Thyroid gland (tissue), 4 donors: ENCODE results near the gene TRIM65. TPM values are rescaled to one million over a fixed set of nuclear protein-coding genes. Genes with fewer than 3 reads are reported as not detected.
"Not testable (repeated sequence)": the region's sequence is repeated elsewhere in the genome, so short reads cannot be mapped to it uniquely, and the experiment has no call there.

ENCODE experiments used
- DNase-seq, 2 donors: peaks; one replicate each; pipeline ENCODE4 v3.0.0-alpha.2; 2019
- H3K27ac ChIP-seq, 3 donors: fragments of 200-600 bp; sonication (generic); 1 replicate in 2 of 3; 2 replicates in 1 of 3; pipeline ENCODE4 v1.5.1; 2016 to 2019; ENCODE audit warnings: mild to moderate bottlenecking in 1 of 3, moderate library complexity in 1 of 3
- H3K27me3 ChIP-seq: fragments of 200-600 bp; sonication (generic); one replicate; pipeline ENCODE4 v1.5.1; 2019
- H3K36me3 ChIP-seq, 2 donors: fragments of 200-600 bp; sonication (generic); one replicate each; pipeline ENCODE4 v1.5.1; 2016 to 2019
- H3K4me1 ChIP-seq, 2 donors: fragments of 200-600 bp; sonication (generic); one replicate each; pipeline ENCODE4 v1.5.1; 2017 to 2019
- H3K4me3 ChIP-seq, 3 donors: fragments of 200-600 bp; sonication (generic); replicated peaks in 1 of 3; 1 replicate in 2 of 3; 2 replicates in 1 of 3; pipeline ENCODE4 v1.5.1; 2016; ENCODE audit warnings: mild to moderate bottlenecking in 1 of 3
- H3K9me3 ChIP-seq: fragments of 200-600 bp; sonication (generic); one replicate; pipeline ENCODE4 v1.5.1; 2017
- POLR2A ChIP-seq, 2 donors: fragments of 450-650 bp; IDR thresholded peaks; one replicate each; pipeline ENCODE4 v1.6.1; 2017; ENCODE audit warnings: antibody characterized with exemption in 2 of 2, mild to moderate bottlenecking in 2 of 2, moderate library complexity in 1 of 2
- WGBS, 2 donors: methylation state at CpG; one replicate each; pipeline ENCODE4 v1.1.5; 2017; 5-methylcytosine and 5-hydroxymethylcytosine counted together
- intact Hi-C: fragments of 100-400 bp; cut with DNase I; formaldehyde crosslinking; loops from one replicate; pipeline ENCODE4 v1.15.1; 2023
- total RNA-seq, 4 donors: library from RNA; depleted of rRNA; stranded (reverse); fragments of >200 nt; gene quantifications; one replicate each; pipeline ENCODE4 v1.2.3, GENCODE V29; 2016
- TF ChIP-seq, protein P1 (sequence below), 6 experiments: fragments of 200-600 bp in 3 of 6; fragments of 450-650 bp in 3 of 6; sonication (generic) in 3 of 6; IDR thresholded peaks; one replicate each; pipeline ENCODE4 v1.5.1; 2016 to 2019; ENCODE audit warnings: antibody characterized with exemption in 6 of 6, mild to moderate bottlenecking in 2 of 6, inconsistent platforms in 1 of 6, moderate library complexity in 1 of 6

The TRIM65 gene
- total RNA-seq, 4 donors from 2014 or later: 23.0 to 39.4 (median 31.8) TPM

DNA sequence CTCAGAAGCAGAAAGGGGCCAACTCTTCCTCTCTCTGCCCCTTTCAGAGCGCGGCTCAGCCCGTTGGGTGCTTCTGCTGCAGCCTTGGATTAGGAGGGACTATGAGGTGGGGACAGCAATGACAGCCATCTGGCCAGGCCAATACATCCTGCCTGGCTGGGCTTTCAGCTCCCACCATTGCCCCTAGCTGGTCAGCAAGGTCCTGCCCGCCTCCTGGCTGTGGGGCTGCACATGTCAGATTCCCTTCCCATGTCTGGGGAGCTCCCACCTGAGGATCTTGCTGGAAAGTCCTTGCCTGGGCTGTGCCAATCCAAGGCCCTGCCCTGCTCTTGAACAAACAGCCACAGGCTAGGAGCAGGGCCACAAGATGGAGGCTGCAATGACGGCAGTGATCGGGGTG, 8.3 kb downstream of the TRIM65 start:
- DNase-seq: no peak
- Histone ChIP-seq H3K9me3 (no peaks in the 10 kb centered on the region), H3K4me1 (no peaks in the 10 kb centered on the region), H3K27ac (no peak overlapping the region), H3K4me3 (no peak overlapping the region), H3K36me3 (peaks cover 8 to 14% of the 10 kb centered on the region in 2 donors), H3K27me3 (no peaks in the 10 kb centered on the region)
- WGBS, 2 donors: 89 to 92% methylated on average over 6 of the region's 6 CpGs
- TF ChIP-seq, protein P1, sequence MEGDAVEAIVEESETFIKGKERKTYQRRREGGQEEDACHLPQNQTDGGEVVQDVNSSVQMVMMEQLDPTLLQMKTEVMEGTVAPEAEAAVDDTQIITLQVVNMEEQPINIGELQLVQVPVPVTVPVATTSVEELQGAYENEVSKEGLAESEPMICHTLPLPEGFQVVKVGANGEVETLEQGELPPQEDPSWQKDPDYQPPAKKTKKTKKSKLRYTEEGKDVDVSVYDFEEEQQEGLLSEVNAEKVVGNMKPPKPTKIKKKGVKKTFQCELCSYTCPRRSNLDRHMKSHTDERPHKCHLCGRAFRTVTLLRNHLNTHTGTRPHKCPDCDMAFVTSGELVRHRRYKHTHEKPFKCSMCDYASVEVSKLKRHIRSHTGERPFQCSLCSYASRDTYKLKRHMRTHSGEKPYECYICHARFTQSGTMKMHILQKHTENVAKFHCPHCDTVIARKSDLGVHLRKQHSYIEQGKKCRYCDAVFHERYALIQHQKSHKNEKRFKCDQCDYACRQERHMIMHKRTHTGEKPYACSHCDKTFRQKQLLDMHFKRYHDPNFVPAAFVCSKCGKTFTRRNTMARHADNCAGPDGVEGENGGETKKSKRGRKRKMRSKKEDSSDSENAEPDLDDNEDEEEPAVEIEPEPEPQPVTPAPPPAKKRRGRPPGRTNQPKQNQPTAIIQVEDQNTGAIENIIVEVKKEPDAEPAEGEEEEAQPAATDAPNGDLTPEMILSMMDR (IDR thresholded peaks at IDR 0.05): no peak
- no peak for TF ChIP-seq POLR2A (IDR thresholded peaks at IDR 0.05)
- intact Hi-C loops: no loop called here

DNA sequence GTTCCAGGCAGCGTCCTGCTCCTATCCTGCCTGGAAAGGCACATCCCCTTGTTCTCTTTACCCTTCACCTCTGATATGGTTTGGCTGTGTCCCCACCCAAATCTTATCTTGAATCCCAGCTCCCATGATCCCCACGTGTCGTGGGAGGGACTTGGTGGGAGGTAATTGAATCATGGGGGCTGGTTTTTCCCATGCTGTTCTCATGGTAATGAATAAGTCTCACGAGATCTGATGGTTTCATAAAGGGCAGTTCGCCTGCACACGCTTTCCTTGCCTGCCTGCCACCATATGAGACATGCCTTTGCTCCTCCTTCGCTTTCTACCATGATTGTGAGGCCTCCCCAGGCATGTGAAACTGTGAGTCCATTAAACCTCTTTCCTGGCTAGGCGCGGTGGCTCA, 10.9 kb downstream of the TRIM65 start:
- 91 to 95% methylated on average over 9 of the region's 9 CpGs for WGBS, 2 donors

DNA sequence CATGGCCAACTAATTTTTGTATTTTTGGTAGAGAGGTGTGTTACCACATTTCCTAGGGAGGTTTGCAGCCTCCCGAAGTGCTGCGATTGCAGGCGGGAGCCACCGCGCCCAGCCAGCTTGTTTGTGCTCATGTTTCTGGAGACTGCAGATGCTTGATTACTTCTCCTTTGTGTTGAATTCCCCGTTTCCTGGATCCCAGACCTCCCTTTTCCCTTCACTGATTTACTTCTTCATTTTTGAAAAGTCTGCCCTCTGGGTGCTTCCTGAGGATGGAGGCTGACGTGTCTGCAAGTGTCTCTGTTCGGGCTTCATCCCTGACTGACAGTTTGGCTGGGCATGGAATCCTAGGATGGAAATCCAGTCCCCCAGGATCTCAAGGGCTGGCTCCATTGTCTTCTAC, 11.3 kb downstream of the TRIM65 start:
- Histone ChIP-seq H3K36me3 (peaks cover 0 to 3% of the 10 kb centered on the region in 2 donors), H3K27ac (no peak overlapping the region), H3K9me3 (no peaks in the 10 kb centered on the region), H3K4me1 (no peaks in the 10 kb centered on the region), H3K27me3 (no peaks in the 10 kb centered on the region), H3K4me3 (no peak overlapping the region)
- TF ChIP-seq POLR2A (IDR thresholded peaks at IDR 0.05): no peak
- TF ChIP-seq, protein P1 (IDR thresholded peaks at IDR 0.05): no peak
- 84 to 88% methylated on average over 8 of the region's 8 CpGs for WGBS, 2 donors
- DNase-seq: no peak
- intact Hi-C loops: no loop called here

More for the DNA sequence above, 10.9 kb downstream of the TRIM65 start:
- H3K9me3 ChIP-seq, H3K4me1 ChIP-seq, H3K27me3 ChIP-seq, DNase-seq, intact Hi-C loops, H3K4me3 ChIP-seq, H3K36me3 ChIP-seq, H3K27ac ChIP-seq: not testable (repeated sequence)

DNA sequence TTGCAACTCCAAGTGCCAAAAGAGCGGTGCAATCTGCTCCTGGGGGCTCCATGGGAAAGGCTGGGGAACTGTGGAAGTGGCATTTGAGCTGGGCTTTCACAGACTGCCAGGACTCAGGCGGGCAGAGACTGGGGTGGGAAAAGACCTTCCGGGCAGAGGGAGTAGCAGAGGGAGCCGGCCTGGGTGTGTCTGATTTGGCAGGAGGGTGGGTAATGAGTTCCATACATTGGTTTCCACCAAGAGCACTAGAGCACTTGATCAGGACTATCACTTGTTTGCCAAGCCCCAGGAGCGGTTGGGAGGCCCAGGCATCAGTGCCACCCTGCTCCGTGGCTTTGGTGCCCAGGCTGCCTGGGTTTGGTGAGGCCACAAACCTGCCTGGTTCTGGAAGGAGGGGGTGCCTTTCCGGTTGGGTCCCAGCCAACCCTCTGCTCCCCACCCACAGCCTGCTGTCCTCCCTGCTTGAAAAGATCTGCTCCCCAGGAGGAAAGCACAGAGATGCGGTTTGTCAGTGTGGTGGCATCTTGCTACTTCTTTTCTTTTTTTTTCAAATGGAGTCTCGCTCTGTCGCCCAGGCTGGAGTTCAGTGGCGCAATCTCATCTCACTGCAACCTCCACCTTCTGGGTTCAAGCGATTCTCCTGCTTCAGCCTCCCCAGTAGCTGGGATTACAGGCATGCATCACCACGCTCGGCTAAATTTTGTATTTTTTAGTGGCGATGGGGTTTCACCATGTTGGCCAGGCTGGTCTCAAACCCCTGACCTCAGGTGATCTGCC, 14.9 kb downstream of the TRIM65 start:
- intact Hi-C loops: no loop called here
- DNase-seq: no peak
- H3K4me1 ChIP-seq: peaks cover 6 to 9% of the 10 kb centered on the region in 2 donors
- H3K4me3 ChIP-seq: no peak overlapping the region
- no peaks in the 10 kb centered on the region for H3K27me3 ChIP-seq
- no peak overlapping the region for H3K27ac ChIP-seq
- H3K36me3 ChIP-seq: no peaks in the 10 kb centered on the region
- TF ChIP-seq, protein P1 (IDR thresholded peaks at IDR 0.05): no peak
- no peak for TF ChIP-seq POLR2A (IDR thresholded peaks at IDR 0.05)
- WGBS, 2 donors: 90 to 93% methylated on average over 14 to 15 of the region's 15 CpGs
- no peaks in the 10 kb centered on the region for H3K9me3 ChIP-seq

DNA sequence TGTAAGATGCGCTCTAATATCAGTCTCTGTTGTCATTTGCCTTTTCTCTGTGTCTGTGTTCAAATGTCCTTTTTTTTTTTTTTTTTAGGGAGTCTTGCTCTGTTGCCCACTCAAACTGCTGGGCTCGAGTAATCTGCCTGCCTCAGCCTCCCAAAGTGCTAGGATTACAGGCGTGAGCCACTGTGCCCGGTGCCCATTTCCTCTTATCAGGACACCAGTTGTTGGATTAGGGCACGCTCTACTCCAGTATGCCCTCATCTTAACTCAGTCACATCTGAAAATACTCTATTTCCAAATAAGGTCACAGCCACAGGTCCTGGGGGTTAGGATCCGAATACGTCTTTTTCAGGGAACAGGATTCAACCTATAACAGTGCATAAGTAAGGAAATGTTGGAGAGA, 16.5 kb downstream of the TRIM65 start:
- TF ChIP-seq, protein P1 (IDR thresholded peaks at IDR 0.05): no peak
- no peak for TF ChIP-seq POLR2A (IDR thresholded peaks at IDR 0.05)
- H3K27ac ChIP-seq: no peak overlapping the region
- H3K4me3 ChIP-seq: no peak overlapping the region
- H3K4me1 ChIP-seq: peaks cover 22 to 25% of the 10 kb centered on the region in 2 donors
- no peaks in the 10 kb centered on the region for H3K9me3 ChIP-seq
- no peaks in the 10 kb centered on the region for H3K36me3 ChIP-seq
- no peak for DNase-seq
- no peaks in the 10 kb centered on the region for H3K27me3 ChIP-seq
- 75 to 84% methylated on average over 7 of the region's 7 CpGs for WGBS, 2 donors
- intact Hi-C loops: no loop called here
